ENCODE data around the gene DRC3.

The DRC3 gene

GRCh38 chr17:17929655-17930380 is 42.8 kb upstream of the DRC3 start:
- Histone ChIP-seq H3F3A (ENCODE audit: low read depth) (no peaks in the 10 kb centered on the region), H4K20me1 (ENCODE audit: insufficient read depth, low read length, poor library complexity, severe bottlenecking) (no peaks in the 10 kb centered on the region), H3K4me1 (ENCODE audit: insufficient read depth, low read length, poor library complexity, severe bottlenecking) (peaks cover 21% of the 10 kb centered on the region), H3K9ac (ENCODE audit: low read depth, low read length, poor library complexity, severe bottlenecking) (no peak overlapping the region), H3K36me3 (ENCODE audit: insufficient read depth, low read length) (no peaks in the 10 kb centered on the region), H3K27me3 (ENCODE audit: insufficient read depth, low read length, poor library complexity, severe bottlenecking) (no peaks in the 10 kb centered on the region), H2AFZ (ENCODE audit: low read length) (no peak overlapping the region), H3K79me2 (ENCODE audit: insufficient read depth, low read length) (no peaks in the 10 kb centered on the region; the same call in 1 of the 2 replicates), H3K9me2 (replicated peaks; ENCODE audit: low read depth, low read length) (no peaks in the 10 kb centered on the region), H3K9me3 (ENCODE audit: insufficient read depth, low read depth, low read length) (no peaks in the 10 kb centered on the region), H3K4me3 (ENCODE audit: low read length, poor library complexity, severe bottlenecking) (no peak overlapping the region), H3K4me2 (ENCODE audit: low read depth, low read length, poor library complexity, severe bottlenecking) (no peak overlapping the region)
- TF ChIP-seq EZH2phosphoT487 (IDR thresholded peaks at IDR 0.05; ENCODE audit: borderline replicate concordance) (no peak), CTCF (conservative IDR thresholded peaks at IDR 0.05; ENCODE audit: low read length) (no peak)

- no peaks in the 10 kb centered on the region for H3K27me3 ChIP-seq (ENCODE audit: insufficient read depth, low read length, poor library complexity, severe bottlenecking)
- no peaks in the 10 kb centered on the region for H3K9me3 ChIP-seq (ENCODE audit: insufficient read depth, low read depth, low read length)
- H3K4me1 ChIP-seq (ENCODE audit: insufficient read depth, low read length, poor library complexity, severe bottlenecking) = peaks cover 30% of the 10 kb centered on the region
- no peaks in the 10 kb centered on the region for H4K20me1 ChIP-seq (ENCODE audit: insufficient read depth, low read length, poor library complexity, severe bottlenecking)
- no peak overlapping the region for H2AFZ ChIP-seq (ENCODE audit: low read length)
- no peaks in the 10 kb centered on the region for H3K9me2 ChIP-seq (replicated peaks; ENCODE audit: low read depth, low read length)
- no peaks in the 10 kb centered on the region for H3F3A ChIP-seq (ENCODE audit: low read depth)
- TF ChIP-seq EZH2phosphoT487 (IDR thresholded peaks at IDR 0.05; ENCODE audit: borderline replicate concordance) (no peak), CTCF (conservative IDR thresholded peaks at IDR 0.05; ENCODE audit: low read length) (no peak)
- no peaks in the 10 kb centered on the region; the same call in 1 of the 2 replicates for H3K79me2 ChIP-seq (ENCODE audit: insufficient read depth, low read length)
- no peak overlapping the region for H3K4me2 ChIP-seq (ENCODE audit: low read depth, low read length, poor library complexity, severe bottlenecking)
- H3K4me3 ChIP-seq (ENCODE audit: low read length, poor library complexity, severe bottlenecking) = no peak overlapping the region
- no peaks in the 10 kb centered on the region for H3K36me3 ChIP-seq (ENCODE audit: insufficient read depth, low read length)
- no peak overlapping the region for H3K9ac ChIP-seq (ENCODE audit: low read depth, low read length, poor library complexity, severe bottlenecking)
Observed at GRCh38 chr17:17930674-17931073, 42.0 kb upstream of the DRC3 start.

GRCh38 chr17:17931159-17931558 is 41.5 kb upstream of the DRC3 start:
- no peak overlapping the region for H2AFZ ChIP-seq (ENCODE audit: low read length)
- peaks cover 34% of the 10 kb centered on the region for H3K4me1 ChIP-seq (ENCODE audit: insufficient read depth, low read length, poor library complexity, severe bottlenecking)
- H3K36me3 ChIP-seq (ENCODE audit: insufficient read depth, low read length) = no peaks in the 10 kb centered on the region
- H3K27me3 ChIP-seq (ENCODE audit: insufficient read depth, low read length, poor library complexity, severe bottlenecking) = no peaks in the 10 kb centered on the region
- TF ChIP-seq CTCF (conservative IDR thresholded peaks at IDR 0.05; ENCODE audit: low read length) = no peak
- TF ChIP-seq EZH2phosphoT487 (IDR thresholded peaks at IDR 0.05; ENCODE audit: borderline replicate concordance) = no peak
- H3K9me3 ChIP-seq (ENCODE audit: insufficient read depth, low read depth, low read length) = no peaks in the 10 kb centered on the region
- no peaks in the 10 kb centered on the region for H3F3A ChIP-seq (ENCODE audit: low read depth)
- no peaks in the 10 kb centered on the region; the same call in 1 of the 2 replicates for H3K79me2 ChIP-seq (ENCODE audit: insufficient read depth, low read length)
- no peak overlapping the region for H3K4me3 ChIP-seq (ENCODE audit: low read length, poor library complexity, severe bottlenecking)
- H3K9ac ChIP-seq (ENCODE audit: low read depth, low read length, poor library complexity, severe bottlenecking) = no peak overlapping the region
- no peaks in the 10 kb centered on the region for H4K20me1 ChIP-seq (ENCODE audit: insufficient read depth, low read length, poor library complexity, severe bottlenecking)
- no peak overlapping the region for H3K4me2 ChIP-seq (ENCODE audit: low read depth, low read length, poor library complexity, severe bottlenecking)
- no peaks in the 10 kb centered on the region for H3K9me2 ChIP-seq (replicated peaks; ENCODE audit: low read depth, low read length)

Measured in Loucy (cell line).